ENCODE measurements around the gene PRND.
"Not testable (repeated sequence)": the region's sequence is repeated elsewhere in the genome, so short reads cannot be mapped to it uniquely, and the experiment has no call there.

The PRND gene

GRCh38 chr20:4694076-4694475 lies 27.6 kb upstream of the PRND start:
- TF ChIP-seq CTCF (conservative IDR thresholded peaks at IDR 0.05; ENCODE audit: low read depth, low read length): no peak
- DNase-seq (ENCODE audit: low read depth): no peak
- H3K4me3 ChIP-seq (ENCODE audit: low read depth, low read length): no peak overlapping the region

GRCh38 chr20:4697189-4697830 lies 24.4 kb upstream of the PRND start:
- no peak for TF ChIP-seq CTCF (conservative IDR thresholded peaks at IDR 0.05; ENCODE audit: low read depth, low read length)
- H3K4me3 ChIP-seq (ENCODE audit: low read depth, low read length): no peak overlapping the region
- no peak for DNase-seq (ENCODE audit: low read depth)

- H3K4me3 ChIP-seq (ENCODE audit: low read depth, low read length): no peak overlapping the region
- DNase-seq (ENCODE audit: low read depth): no peak
- no peak for TF ChIP-seq CTCF (conservative IDR thresholded peaks at IDR 0.05; ENCODE audit: low read depth, low read length)
Measured at GRCh38 chr20:4697831-4698221, 23.9 kb upstream of the PRND start.

- no peak overlapping the region for H3K4me3 ChIP-seq (ENCODE audit: low read depth, low read length)
- DNase-seq (ENCODE audit: low read depth): no peak
- TF ChIP-seq CTCF (conservative IDR thresholded peaks at IDR 0.05; ENCODE audit: low read depth, low read length): no peak
Measured at GRCh38 chr20:4699216-4699615, 22.5 kb upstream of the PRND start.

GRCh38 chr20:4699957-4700356 lies 21.8 kb upstream of the PRND start:
- H3K4me3 ChIP-seq (ENCODE audit: low read depth, low read length): no peak overlapping the region
- no peak for DNase-seq (ENCODE audit: low read depth)
- TF ChIP-seq CTCF (conservative IDR thresholded peaks at IDR 0.05; ENCODE audit: low read depth, low read length): no peak

- no peak overlapping the region for H3K4me3 ChIP-seq (ENCODE audit: low read depth, low read length)
- no peak for TF ChIP-seq CTCF (conservative IDR thresholded peaks at IDR 0.05; ENCODE audit: low read depth, low read length)
- DNase-seq (ENCODE audit: low read depth): no peak
Measured at GRCh38 chr20:4702562-4703280, 19.0 kb upstream of the PRND start.

- no peak overlapping the region for H3K4me3 ChIP-seq (ENCODE audit: low read depth, low read length)
- TF ChIP-seq CTCF (conservative IDR thresholded peaks at IDR 0.05; ENCODE audit: low read depth, low read length): no peak
- no peak for DNase-seq (ENCODE audit: low read depth)
Measured at GRCh38 chr20:4703281-4703676, 18.4 kb upstream of the PRND start.

- not testable (repeated sequence) for DNase-seq (ENCODE audit: low read depth); H3K4me3 ChIP-seq (ENCODE audit: low read depth, low read length)
Measured at GRCh38 chr20:4706941-4707340, 14.8 kb upstream of the PRND start.
